Nephron progenitor cell (in vitro differentiated cells): ENCODE data around the gene UBE2E1.

ENCODE experiments used
- DNase-seq: peaks from one replicate; pipeline ENCODE4 v3.0.0; 2021
- H3K27ac Mint-ChIP-seq: 2 replicates; pipeline ENCODE4 v1.8.0; 2021; ENCODE audit warnings: mild to moderate bottlenecking, moderate library complexity, mixed read lengths
- H3K27me3 Mint-ChIP-seq: 2 replicates; pipeline ENCODE4 v1.8.0; 2021; ENCODE audit warnings: mild to moderate bottlenecking, low read depth, mixed read lengths; ENCODE audit not compliant: poor library complexity
- H3K36me3 Mint-ChIP-seq: 2 replicates; pipeline ENCODE4 v1.8.0; 2021; ENCODE audit warnings: low read depth, mixed read lengths
- H3K4me1 Mint-ChIP-seq: 2 replicates; pipeline ENCODE4 v1.8.0; 2021; ENCODE audit warnings: mixed read lengths
- H3K4me3 Mint-ChIP-seq: 2 replicates; pipeline ENCODE4 v1.8.0; 2021; ENCODE audit warnings: mild to moderate bottlenecking, moderate library complexity, mixed read lengths
- H3K9me3 Mint-ChIP-seq: 2 replicates; pipeline ENCODE4 v1.8.0; 2021; ENCODE audit warnings: mild to moderate bottlenecking, moderate library complexity, mixed read lengths
- CTCF ChIP-seq: fragments of 200-600 bp; sonication (generic); IDR thresholded peaks from 2 replicates; pipeline ENCODE4 v1.5.0; 2021; ENCODE audit warnings: antibody characterized with exemption

The UBE2E1 gene

GRCh38 chr3:23785097-23785645, 20.6 kb upstream of the UBE2E1 start:
- H3K4me1 Mint-ChIP-seq, result peaks cover 12% of the 10 kb centered on the region
- no peaks in the 10 kb centered on the region for H3K9me3 Mint-ChIP-seq
- DNase-seq, result no peak
- H3K4me3 Mint-ChIP-seq, result no peak overlapping the region
- no peak overlapping the region for H3K27ac Mint-ChIP-seq
- no peaks in the 10 kb centered on the region for H3K36me3 Mint-ChIP-seq
- peaks cover 24% of the 10 kb centered on the region for H3K27me3 Mint-ChIP-seq
- TF ChIP-seq CTCF, result no peak

DNA sequence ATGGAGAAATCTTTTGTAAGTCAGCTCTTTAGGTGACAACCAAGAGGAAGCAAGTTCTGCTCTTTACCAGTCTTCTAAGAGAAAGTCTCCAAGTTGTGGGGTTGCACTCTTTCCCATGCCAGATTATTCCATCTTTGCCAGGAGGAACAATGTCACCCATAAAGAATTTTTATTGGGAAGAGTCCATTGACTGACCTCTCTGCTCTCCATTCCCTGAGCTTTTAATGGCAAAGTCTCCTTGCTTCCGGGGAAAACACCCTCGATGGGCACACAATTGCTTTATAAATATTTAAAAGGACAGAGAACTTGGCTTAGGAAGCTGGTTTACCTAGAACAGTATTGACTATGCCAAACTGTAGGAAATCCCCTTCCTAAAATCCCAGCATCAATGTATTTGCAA, 19.9 kb upstream of the UBE2E1 start:
- peaks cover 24% of the 10 kb centered on the region for H3K27me3 Mint-ChIP-seq
- no peak overlapping the region for H3K4me3 Mint-ChIP-seq
- no peaks in the 10 kb centered on the region for H3K36me3 Mint-ChIP-seq
- peaks cover 9% of the 10 kb centered on the region for H3K4me1 Mint-ChIP-seq
- no peak for DNase-seq
- H3K27ac Mint-ChIP-seq, result peak overlapping the region; percentile 62
- H3K9me3 Mint-ChIP-seq, result no peaks in the 10 kb centered on the region
- no peak for TF ChIP-seq CTCF

DNA sequence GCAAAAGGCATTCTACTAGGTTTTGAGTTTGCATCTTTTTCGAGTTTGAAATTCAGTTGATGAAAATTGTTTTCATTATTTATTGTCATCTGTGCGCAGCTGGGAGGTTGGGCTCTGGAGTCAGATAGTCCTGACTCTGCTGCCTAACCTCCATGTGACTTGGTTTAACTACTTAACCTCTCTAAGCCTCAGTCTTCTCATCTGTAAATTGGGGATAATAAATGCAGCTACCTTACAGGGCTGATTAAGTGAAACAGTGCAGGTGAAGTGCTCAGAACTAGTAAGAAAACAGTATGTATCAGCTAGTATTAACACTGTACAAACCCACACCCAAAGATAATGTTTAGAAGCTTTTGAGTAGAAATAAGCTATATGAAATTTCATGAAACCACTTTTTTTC, 14.1 kb upstream of the UBE2E1 start:
- no peak for TF ChIP-seq CTCF
- H3K36me3 Mint-ChIP-seq, result no peaks in the 10 kb centered on the region
- H3K4me3 Mint-ChIP-seq, result no peak overlapping the region
- no peaks in the 10 kb centered on the region for H3K9me3 Mint-ChIP-seq
- no peak overlapping the region for H3K27ac Mint-ChIP-seq
- peaks cover 7% of the 10 kb centered on the region for H3K4me1 Mint-ChIP-seq
- DNase-seq, result no peak
- peaks cover 10% of the 10 kb centered on the region for H3K27me3 Mint-ChIP-seq

- Mint-ChIP-seq H3K9me3 (no peaks in the 10 kb centered on the region), H3K36me3 (no peaks in the 10 kb centered on the region), H3K27ac (no peak overlapping the region), H3K4me1 (peaks cover 8% of the 10 kb centered on the region), H3K27me3 (peaks cover 9% of the 10 kb centered on the region), H3K4me3 (no peak overlapping the region)
- no peak for TF ChIP-seq CTCF
- no peak for DNase-seq
These were observed 12.1 kb upstream of the UBE2E1 start for GRCh38 chr3:23793528-23794134.

GRCh38 chr3:23795096-23795495, 10.7 kb upstream of the UBE2E1 start:
- no peaks in the 10 kb centered on the region for H3K9me3 Mint-ChIP-seq
- peaks cover 8% of the 10 kb centered on the region for H3K27me3 Mint-ChIP-seq
- TF ChIP-seq CTCF, result no peak
- peaks cover 8% of the 10 kb centered on the region for H3K4me1 Mint-ChIP-seq
- no peak overlapping the region for H3K4me3 Mint-ChIP-seq
- no peak for DNase-seq
- no peaks in the 10 kb centered on the region for H3K36me3 Mint-ChIP-seq
- no peak overlapping the region for H3K27ac Mint-ChIP-seq

DNA sequence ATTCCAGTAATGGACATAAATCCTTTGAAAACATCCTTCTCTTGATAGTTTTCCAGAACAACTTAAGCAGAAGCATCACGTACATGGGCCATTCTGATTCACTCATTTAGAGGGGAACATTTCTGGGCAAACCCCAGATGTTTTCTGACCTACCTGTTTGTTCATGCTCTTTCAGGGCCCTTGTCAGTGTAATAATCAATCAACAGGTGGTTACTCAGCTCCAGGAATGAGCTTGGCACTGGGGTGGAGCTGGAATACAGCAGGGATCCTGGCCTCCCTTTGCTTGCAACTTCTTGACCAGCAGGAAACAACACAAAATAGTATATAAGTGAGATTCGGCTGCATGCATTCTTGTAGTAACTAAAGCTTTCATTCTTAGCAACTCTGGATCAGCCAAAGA, 9.2 kb upstream of the UBE2E1 start:
- Mint-ChIP-seq H3K27me3 (peaks cover 7% of the 10 kb centered on the region), H3K36me3 (no peaks in the 10 kb centered on the region), H3K27ac (peak overlapping the region; percentile 64), H3K4me1 (peaks cover 8% of the 10 kb centered on the region), H3K4me3 (no peak overlapping the region), H3K9me3 (no peaks in the 10 kb centered on the region)
- TF ChIP-seq CTCF, result no peak
- no peak for DNase-seq
